Airway epithelial cell (primary cell): ENCODE data around the gene SLC20A1. TPM values are rescaled to one million over a fixed set of nuclear protein-coding genes. Genes with fewer than 3 reads are reported as not detected.

Experiments
- total RNA-seq: library from RNA; depleted of rRNA; stranded (reverse); fragments of >200 nt; gene quantifications from 2 replicates; pipeline ENCODE4 v1.2.3, GENCODE V29; 2015

SLC20A1 gene, protein sequence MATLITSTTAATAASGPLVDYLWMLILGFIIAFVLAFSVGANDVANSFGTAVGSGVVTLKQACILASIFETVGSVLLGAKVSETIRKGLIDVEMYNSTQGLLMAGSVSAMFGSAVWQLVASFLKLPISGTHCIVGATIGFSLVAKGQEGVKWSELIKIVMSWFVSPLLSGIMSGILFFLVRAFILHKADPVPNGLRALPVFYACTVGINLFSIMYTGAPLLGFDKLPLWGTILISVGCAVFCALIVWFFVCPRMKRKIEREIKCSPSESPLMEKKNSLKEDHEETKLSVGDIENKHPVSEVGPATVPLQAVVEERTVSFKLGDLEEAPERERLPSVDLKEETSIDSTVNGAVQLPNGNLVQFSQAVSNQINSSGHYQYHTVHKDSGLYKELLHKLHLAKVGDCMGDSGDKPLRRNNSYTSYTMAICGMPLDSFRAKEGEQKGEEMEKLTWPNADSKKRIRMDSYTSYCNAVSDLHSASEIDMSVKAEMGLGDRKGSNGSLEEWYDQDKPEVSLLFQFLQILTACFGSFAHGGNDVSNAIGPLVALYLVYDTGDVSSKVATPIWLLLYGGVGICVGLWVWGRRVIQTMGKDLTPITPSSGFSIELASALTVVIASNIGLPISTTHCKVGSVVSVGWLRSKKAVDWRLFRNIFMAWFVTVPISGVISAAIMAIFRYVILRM
- 56.9 and 72.2 TPM in 2 replicates for total RNA-seq

DNA sequence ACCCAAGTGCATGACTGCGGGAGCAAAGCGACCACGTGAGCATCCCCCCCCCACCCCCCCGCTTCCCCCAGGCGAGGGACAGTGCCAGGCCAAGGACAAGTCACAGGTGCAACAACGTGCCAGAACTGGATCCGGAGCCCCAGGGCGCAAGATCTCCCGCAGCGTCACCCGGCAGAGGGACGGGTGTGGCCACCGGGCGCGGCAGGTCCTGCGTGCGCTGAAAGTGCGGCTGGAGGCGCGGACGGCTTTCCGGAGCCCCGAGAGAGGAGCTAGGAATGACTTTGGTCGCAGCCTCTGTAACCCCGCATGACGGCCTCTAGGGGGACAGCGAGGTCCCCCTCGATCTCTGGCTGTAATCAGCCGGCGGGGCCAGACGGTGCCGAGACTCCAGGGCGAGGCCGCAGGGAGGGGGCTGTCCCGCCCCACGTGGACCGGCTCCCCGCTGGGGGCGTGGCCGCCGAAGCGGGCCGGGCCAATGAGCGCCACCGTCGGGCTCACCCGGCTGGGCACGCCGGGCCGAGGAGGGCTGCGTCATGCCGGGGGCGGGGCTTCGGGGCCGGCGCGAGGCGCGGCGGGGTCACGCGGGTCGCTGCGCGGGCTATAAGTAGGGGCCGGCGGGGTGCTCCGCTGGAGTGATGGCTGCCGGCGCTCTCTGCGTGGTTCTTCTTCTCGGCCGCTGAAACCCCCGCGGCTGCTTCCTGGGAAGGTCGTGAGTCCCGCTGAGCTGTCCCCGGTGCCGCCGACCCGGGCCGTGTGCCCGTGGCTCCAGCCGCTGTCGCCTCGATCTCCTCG lies at the start of gene SLC20A1:
TSS of gene SLC20A1 (plus strand) at position 630 of the 792 bp plus-strand sequence. CDS start 890 bp downstream, outside the sequence.

Other genes with a start within 250 kb of the SLC20A1 start
- gene RGPD8, start 212.3 kb upstream of the SLC20A1 start, total RNA-seq = 0.88 and 3.9 TPM in 2 replicates
- 15.3 and 24.7 TPM in 2 replicates for gene TTL, start 163.8 kb upstream of the SLC20A1 start, total RNA-seq
- 14.7 and 18.1 TPM in 2 replicates for gene POLR1B, start 103.5 kb upstream of the SLC20A1 start, total RNA-seq
- 27.1 and 39.4 TPM in 2 replicates for gene CHCHD5, start 61.3 kb upstream of the SLC20A1 start, total RNA-seq
- gene NT5DC4, start 75.1 kb downstream of the SLC20A1 start, total RNA-seq = not detected in 2 replicates
- 10.9 and 15.3 TPM in 2 replicates for gene CKAP2L, start 118.7 kb downstream of the SLC20A1 start, total RNA-seq
- gene IL1A, start 138.6 kb downstream of the SLC20A1 start, total RNA-seq = 37.0 and 43.8 TPM in 2 replicates
- gene IL1B, start 190.8 kb downstream of the SLC20A1 start, total RNA-seq = 63.4 and 95.6 TPM in 2 replicates